Measurements from ENCODE around the gene CDH23.

The CDH23 gene

GRCh38 chr10:71713135-71714030 is 316.7 kb downstream of the CDH23 start:
- no peak for DNase-seq (ENCODE audit: low read depth in 3 of 3, low spot score in 1 of 3)

GRCh38 chr10:71714031-71714410 is 317.3 kb downstream of the CDH23 start:
- DNase-seq (ENCODE audit: low read depth in 3 of 3, low spot score in 1 of 3) = no peak

GRCh38 chr10:71714592-71714991 is 317.9 kb downstream of the CDH23 start:
- no peak for DNase-seq (ENCODE audit: low read depth in 3 of 3, low spot score in 1 of 3)

GRCh38 chr10:71715026-71715425 is 318.3 kb downstream of the CDH23 start:
- DNase-seq (ENCODE audit: low read depth in 3 of 3, low spot score in 1 of 3) = no peak

- DNase-seq (ENCODE audit: low read depth in 3 of 3, low spot score in 1 of 3) = no peak
These were observed 319.1 kb downstream of the CDH23 start for GRCh38 chr10:71715860-71716259.

GRCh38 chr10:71716426-71716825 is 319.7 kb downstream of the CDH23 start:
- DNase-seq (ENCODE audit: low read depth in 3 of 3, low spot score in 1 of 3) = no peak

GRCh38 chr10:71717056-71717455 is 320.3 kb downstream of the CDH23 start:
- DNase-seq (ENCODE audit: low read depth in 3 of 3, low spot score in 1 of 3) = no peak

GRCh38 chr10:71717551-71717951 is 320.8 kb downstream of the CDH23 start:
- no peak for DNase-seq (ENCODE audit: low read depth in 3 of 3, low spot score in 1 of 3)

GRCh38 chr10:71718165-71718698 is 321.5 kb downstream of the CDH23 start:
- DNase-seq (ENCODE audit: low read depth in 3 of 3, low spot score in 1 of 3) = no peak

- no peak for DNase-seq (ENCODE audit: low read depth in 3 of 3, low spot score in 1 of 3)
These were observed 322.3 kb downstream of the CDH23 start for GRCh38 chr10:71719042-71719441.

- DNase-seq (ENCODE audit: low read depth in 3 of 3, low spot score in 1 of 3) = no peak
These were observed 322.9 kb downstream of the CDH23 start, which contains the start of gene C10orf105 for GRCh38 chr10:71719464-71720201. TSS of gene C10orf105 (minus strand) at chr10:71719778. CDS start at chr10:71716337, 3,441 bp downstream.

- no peak for DNase-seq (ENCODE audit: low read depth in 3 of 3, low spot score in 1 of 3)
These were observed 323.6 kb downstream of the CDH23 start for GRCh38 chr10:71720288-71720687.

- no peak for DNase-seq (ENCODE audit: low read depth in 3 of 3, low spot score in 1 of 3)
These were observed 324.6 kb downstream of the CDH23 start for GRCh38 chr10:71721313-71721712.

GRCh38 chr10:71722849-71723248 is 326.1 kb downstream of the CDH23 start:
- no peak for DNase-seq (ENCODE audit: low read depth in 3 of 3, low spot score in 1 of 3)

GRCh38 chr10:71723311-71723710 is 326.6 kb downstream of the CDH23 start:
- DNase-seq (ENCODE audit: low read depth in 3 of 3, low spot score in 1 of 3) = no peak

GRCh38 chr10:71724539-71724938 is 327.8 kb downstream of the CDH23 start:
- no peak for DNase-seq (ENCODE audit: low read depth in 3 of 3, low spot score in 1 of 3)

- no peak for DNase-seq (ENCODE audit: low read depth in 3 of 3, low spot score in 1 of 3)
These were observed 328.5 kb downstream of the CDH23 start for GRCh38 chr10:71725249-71725648.

GRCh38 chr10:71725998-71726579 is 329.4 kb downstream of the CDH23 start:
- peak in 2 of 3 donors; percentile 40 to 56 for DNase-seq (ENCODE audit: low read depth in 3 of 3, low spot score in 1 of 3)

- no peak for DNase-seq (ENCODE audit: low read depth in 3 of 3, low spot score in 1 of 3)
These were observed 329.9 kb downstream of the CDH23 start for GRCh38 chr10:71726580-71727104.

GRCh38 chr10:71727105-71727737 is 330.5 kb downstream of the CDH23 start:
- DNase-seq (ENCODE audit: low read depth in 3 of 3, low spot score in 1 of 3) = peak in 1 of 3 donors; percentile 41

Measured in stimulated activated CD4-positive, alpha-beta T cell treated with anti-CD3 and anti-CD28 coated beads, TNF-alpha, amount 100 ng/mL, for 1 hour (primary cell).